Bronchial epithelial cell (primary cell): ENCODE results near the gene JAG2. TPM values are rescaled to one million over a fixed set of nuclear protein-coding genes. Genes with fewer than 3 reads are reported as not detected.

ENCODE experiments used
- DNase-seq: peaks from one replicate; pipeline ENCODE4 v3.0.0-alpha.2; 2010; ENCODE audit warnings: low read depth
- FAIRE-seq: peaks from 2 replicates; lab custom pipeline; 2011; peaks lifted over from hg19 to GRCh38; lab: Jason Lieb, UNC
- H3K27me3 ChIP-seq: 2 replicates; pipeline ENCODE4 v1.5.1; 2011; ENCODE audit warnings: low read length; ENCODE audit not compliant: control insufficient read depth, insufficient read depth
- H3K36me3 ChIP-seq: 2 replicates; pipeline ENCODE4 v1.5.1; 2011; ENCODE audit warnings: low read length; ENCODE audit not compliant: control insufficient read depth, insufficient read depth
- H3K4me3 ChIP-seq: 2 replicates; pipeline ENCODE4 v1.5.1; 2011; ENCODE audit warnings: mild to moderate bottlenecking, low read depth, low read length, control low read depth
- CTCF ChIP-seq: IDR thresholded peaks from 2 replicates; pipeline ENCODE4 v1.5.1; 2011; ENCODE audit warnings: mild to moderate bottlenecking, moderate library complexity, low read length, control low read depth, inconsistent platforms; ENCODE audit not compliant: insufficient read depth, severe bottlenecking
- total RNA-seq: library from RNA; depleted of rRNA; stranded (reverse); fragments of >200 nt; gene quantifications from 2 replicates; pipeline ENCODE4 v1.2.1, GENCODE V29; 2014

Gene JAG2
- total RNA-seq, 1 donor from 2014 or later = 45.3 TPM

DNA sequence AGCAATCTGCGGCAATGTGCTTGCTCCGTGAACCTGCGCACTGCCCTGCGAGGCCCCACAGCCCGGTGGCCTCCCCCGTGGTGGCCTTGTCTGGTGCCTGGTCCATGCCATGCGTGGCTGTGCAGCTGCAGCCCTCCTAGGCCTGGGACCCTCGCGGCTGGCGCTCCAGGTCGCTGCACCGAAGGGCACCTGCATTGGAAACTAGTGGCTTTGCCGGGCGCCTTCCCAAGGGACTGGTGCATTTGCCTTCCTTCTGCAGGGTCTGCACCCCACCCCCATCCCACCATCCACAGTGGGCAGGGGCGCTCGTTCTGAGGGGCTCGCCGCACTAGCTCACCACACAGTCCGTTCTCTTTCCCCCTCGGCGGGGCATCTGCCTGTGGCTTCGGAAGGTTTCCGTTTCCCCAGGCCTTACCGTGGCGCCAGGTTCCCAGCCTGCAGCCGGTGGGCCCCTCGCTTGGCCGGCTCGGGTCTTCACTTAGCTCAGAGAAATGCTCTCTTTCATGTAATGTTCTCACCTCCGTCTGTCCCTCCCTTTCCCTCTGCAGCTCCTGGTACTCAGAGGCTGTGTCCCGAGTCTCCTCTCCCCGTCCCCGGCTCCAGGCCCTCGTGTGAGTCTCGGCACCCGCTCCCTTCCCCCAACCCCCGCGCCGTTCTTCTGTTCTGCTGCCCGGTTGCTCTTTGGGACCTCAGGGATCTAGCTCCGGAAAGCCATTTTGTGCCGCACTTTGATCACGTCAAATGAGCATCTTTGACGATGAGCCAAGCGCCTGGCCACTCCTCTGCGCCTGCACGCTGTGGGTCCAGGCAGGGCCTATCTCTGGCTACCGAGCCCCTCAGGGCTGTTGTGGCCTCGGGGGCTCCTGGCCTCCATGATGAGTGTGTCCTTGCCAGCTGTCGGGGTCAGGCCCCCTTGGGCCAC lies 31.9 kb downstream of the JAG2 start:
- no peak for FAIRE-seq
- no peak for DNase-seq
- Histone ChIP-seq H3K36me3 (peaks cover under 1% of the 10 kb centered on the region), H3K4me3 (no peak overlapping the region), H3K27me3 (no peaks in the 10 kb centered on the region)
- no peak for TF ChIP-seq CTCF

- Histone ChIP-seq H3K27me3 (no peaks in the 10 kb centered on the region), H3K4me3 (no peak overlapping the region), H3K36me3 (no peaks in the 10 kb centered on the region)
- no peak for DNase-seq
- no peak for TF ChIP-seq CTCF
- FAIRE-seq = no peak
These were observed 32.7 kb downstream of the JAG2 start for GRCh38 chr14:105135700-105136395.

- H3K36me3 ChIP-seq = no peaks in the 10 kb centered on the region
- DNase-seq (no peak), FAIRE-seq (no peak)
- H3K4me3 ChIP-seq = no peak overlapping the region
- TF ChIP-seq CTCF = no peak
- H3K27me3 ChIP-seq = no peaks in the 10 kb centered on the region
These were observed 35.5 kb downstream of the JAG2 start for GRCh38 chr14:105132921-105133654.

DNA sequence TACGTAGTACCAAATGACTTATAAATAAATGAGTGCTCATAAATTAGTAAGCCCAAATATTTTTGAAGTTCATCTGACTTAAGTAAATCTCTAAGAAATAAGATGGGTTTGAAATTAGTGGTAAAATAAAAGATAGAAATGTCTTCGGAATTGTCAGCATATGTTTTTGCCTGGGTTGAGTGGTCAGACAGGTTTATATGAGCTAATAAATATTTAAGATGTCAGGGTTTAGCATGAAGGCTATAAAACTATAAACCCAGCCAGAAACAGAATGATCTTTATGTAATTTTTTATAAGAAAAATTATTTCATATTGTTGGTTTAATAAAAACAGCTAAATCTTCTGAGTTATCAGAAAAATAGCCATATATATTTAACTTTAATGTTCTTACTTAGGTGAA lies 37.3 kb downstream of the JAG2 start:
- Histone ChIP-seq H3K36me3 (no peaks in the 10 kb centered on the region), H3K27me3 (peaks cover 2% of the 10 kb centered on the region), H3K4me3 (no peak overlapping the region)
- DNase-seq (no peak), FAIRE-seq (no peak)
- TF ChIP-seq CTCF = no peak

- Histone ChIP-seq H3K36me3 (no peaks in the 10 kb centered on the region), H3K4me3 (no peak overlapping the region), H3K27me3 (peaks cover 4% of the 10 kb centered on the region)
- DNase-seq = no peak
- FAIRE-seq = no peak
- no peak for TF ChIP-seq CTCF
These were observed 40.5 kb downstream of the JAG2 start for GRCh38 chr14:105128059-105128458.
